Measurements from ENCODE around the gene DRD3. TPM values are rescaled to one million over a fixed set of nuclear protein-coding genes. Genes with fewer than 3 reads are reported as not detected.

Gene DRD3
- polyA plus RNA-seq, 3 donors = not detected

DNA sequence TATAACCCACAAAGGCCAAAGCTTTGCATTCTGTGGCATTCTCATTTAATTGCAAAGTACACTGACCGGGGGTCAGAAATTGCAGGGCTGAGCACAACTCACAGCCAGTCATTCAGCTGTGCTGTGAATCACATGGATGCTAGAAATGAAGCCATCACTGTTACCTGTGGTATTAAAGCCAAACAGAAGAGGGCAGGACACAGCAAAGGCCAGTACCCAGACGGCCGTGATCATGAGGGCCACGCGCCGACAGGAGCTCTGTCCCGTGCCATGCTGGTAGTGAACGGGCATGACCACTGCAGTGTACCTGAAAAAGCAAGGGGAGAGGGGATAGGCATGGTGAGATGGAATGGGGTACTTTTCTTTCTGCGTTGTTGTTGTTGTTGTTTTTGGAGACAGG, 31.6 kb downstream of the DRD3 start:
- no peak overlapping the region for H3K4me3 ChIP-seq (replicated peaks in 1 of 3; ENCODE audit: low read depth in 2 of 3, low read length in 3 of 3)
- peaks cover 0 to 3% (median 0%) of the 10 kb centered on the region in 7 donors for H3K9me3 Mint-ChIP-seq
- no peaks in the 10 kb centered on the region for H3K79me2 ChIP-seq (ENCODE audit: insufficient read depth, low read length)
- no peaks in the 10 kb centered on the region for H3K27me3 Mint-ChIP-seq (ENCODE audit: low read depth in 3 of 3)
- H2AFZ ChIP-seq (ENCODE audit: insufficient read depth, low read depth, low read length, poor library complexity, severe bottlenecking) = no peak overlapping the region
- no peak overlapping the region for H3K27ac ChIP-seq (ENCODE audit: low read depth in 1 of 2, low read length in 2 of 2)
- no peaks in the 10 kb centered on the region for H4K20me1 ChIP-seq (ENCODE audit: insufficient read depth, low read length)
- H3K27me3 ChIP-seq (ENCODE audit: control insufficient read depth in 2 of 2, insufficient read depth in 2 of 2, low read length in 2 of 2) = no peaks in the 10 kb centered on the region
- no peak overlapping the region for H3K4me2 ChIP-seq (replicated peaks; ENCODE audit: extremely low read depth, low read length, poor library complexity, severe bottlenecking)
- no peaks in the 10 kb centered on the region for H3K36me3 ChIP-seq (replicated peaks in 1 of 2; ENCODE audit: control insufficient read depth in 1 of 2, insufficient read depth in 2 of 2, low read length in 2 of 2)
- H3K4me1 ChIP-seq (ENCODE audit: control insufficient read depth in 1 of 2, insufficient read depth in 2 of 2, low read length in 2 of 2) = no peaks in the 10 kb centered on the region
- 94% methylated on average over 9 of the region's 9 CpGs for WGBS (ENCODE audit: insufficient coverage)
- TF ChIP-seq, protein P1, sequence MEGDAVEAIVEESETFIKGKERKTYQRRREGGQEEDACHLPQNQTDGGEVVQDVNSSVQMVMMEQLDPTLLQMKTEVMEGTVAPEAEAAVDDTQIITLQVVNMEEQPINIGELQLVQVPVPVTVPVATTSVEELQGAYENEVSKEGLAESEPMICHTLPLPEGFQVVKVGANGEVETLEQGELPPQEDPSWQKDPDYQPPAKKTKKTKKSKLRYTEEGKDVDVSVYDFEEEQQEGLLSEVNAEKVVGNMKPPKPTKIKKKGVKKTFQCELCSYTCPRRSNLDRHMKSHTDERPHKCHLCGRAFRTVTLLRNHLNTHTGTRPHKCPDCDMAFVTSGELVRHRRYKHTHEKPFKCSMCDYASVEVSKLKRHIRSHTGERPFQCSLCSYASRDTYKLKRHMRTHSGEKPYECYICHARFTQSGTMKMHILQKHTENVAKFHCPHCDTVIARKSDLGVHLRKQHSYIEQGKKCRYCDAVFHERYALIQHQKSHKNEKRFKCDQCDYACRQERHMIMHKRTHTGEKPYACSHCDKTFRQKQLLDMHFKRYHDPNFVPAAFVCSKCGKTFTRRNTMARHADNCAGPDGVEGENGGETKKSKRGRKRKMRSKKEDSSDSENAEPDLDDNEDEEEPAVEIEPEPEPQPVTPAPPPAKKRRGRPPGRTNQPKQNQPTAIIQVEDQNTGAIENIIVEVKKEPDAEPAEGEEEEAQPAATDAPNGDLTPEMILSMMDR (IDR thresholded peaks at IDR 0.05) = no peak
- intact Hi-C loops (cut with micrococcal nuclease) = no loop called here
- no peaks in the 10 kb centered on the region for H3K36me3 Mint-ChIP-seq
- no peaks in the 10 kb centered on the region for H3K9me3 ChIP-seq (replicated peaks in 1 of 2; ENCODE audit: control insufficient read depth in 1 of 2, insufficient read depth in 1 of 2, low read length in 2 of 2)
- no peak for DNase-seq
- no peak overlapping the region for H3K4me3 Mint-ChIP-seq
- no peak overlapping the region for H3K27ac Mint-ChIP-seq
- H3K4me1 Mint-ChIP-seq = peaks cover 2% of the 10 kb centered on the region
- no peak overlapping the region for H3K9ac ChIP-seq (ENCODE audit: insufficient read depth, low read length, poor library complexity, severe bottlenecking)

DNA sequence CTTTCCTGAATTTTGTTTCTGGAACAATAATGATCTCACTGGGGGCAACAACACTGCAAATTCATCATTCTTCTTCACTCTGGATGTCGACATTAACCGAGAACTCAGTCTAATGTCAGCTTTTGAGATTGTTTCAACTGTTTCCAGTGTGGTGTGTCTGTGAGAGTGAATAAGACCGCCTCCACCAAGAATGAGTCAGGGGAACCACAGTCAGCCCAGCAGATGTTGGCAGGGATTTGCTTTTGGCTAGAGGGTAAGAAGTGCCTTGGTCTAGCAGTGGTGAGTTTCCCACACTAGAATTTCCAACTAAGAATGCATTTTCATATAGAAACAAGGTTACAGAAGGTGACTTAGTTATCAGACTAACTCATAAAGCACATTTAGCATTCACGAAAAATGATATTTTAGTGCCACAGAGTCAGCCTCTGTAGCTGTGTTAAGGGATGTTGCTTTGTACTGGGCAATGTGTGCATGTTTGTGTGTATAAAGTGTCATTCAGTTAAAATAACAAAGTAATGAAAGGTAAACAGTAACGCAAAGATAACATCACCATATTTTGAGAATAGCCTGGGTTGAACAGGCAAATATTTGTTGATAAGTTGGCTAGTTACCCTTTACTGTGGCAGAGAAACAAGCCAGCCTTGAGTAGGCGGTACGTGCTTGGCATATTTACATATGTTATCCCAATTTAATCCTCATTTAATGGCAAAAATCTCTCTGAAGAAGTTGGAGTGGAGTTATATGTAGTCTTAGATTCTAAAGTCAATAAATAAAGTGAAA, 33.8 kb downstream of the DRD3 start:
- intact Hi-C loops (cut with micrococcal nuclease) = no loop called here

More for the DNA sequence above, 33.8 kb downstream of the DRD3 start:
- TF ChIP-seq, protein P1 (IDR thresholded peaks at IDR 0.05) = no peak
- no peaks in the 10 kb centered on the region for H3K27me3 ChIP-seq (ENCODE audit: control insufficient read depth in 2 of 2, insufficient read depth in 2 of 2, low read length in 2 of 2)
- H3K4me2 ChIP-seq (replicated peaks; ENCODE audit: extremely low read depth, low read length, poor library complexity, severe bottlenecking) = no peak overlapping the region
- no peak overlapping the region for H3K4me3 ChIP-seq (replicated peaks in 1 of 3; ENCODE audit: low read depth in 2 of 3, low read length in 3 of 3)
- no peaks in the 10 kb centered on the region for H3K4me1 ChIP-seq (ENCODE audit: control insufficient read depth in 1 of 2, insufficient read depth in 2 of 2, low read length in 2 of 2)
- H4K20me1 ChIP-seq (ENCODE audit: insufficient read depth, low read length) = no peaks in the 10 kb centered on the region
- Mint-ChIP-seq H3K4me1 (no peaks in the 10 kb centered on the region), H3K36me3 (no peaks in the 10 kb centered on the region), H3K27ac (no peak overlapping the region), H3K9me3 (peaks cover 0 to 3% (median 0%) of the 10 kb centered on the region in 7 donors), H3K27me3 (ENCODE audit: low read depth in 3 of 3) (peaks cover 0 to under 1% (median 0%) of the 10 kb centered on the region in 3 donors), H3K4me3 (no peak overlapping the region)
- no CpG with 5 or more reads among the region's 7 CpGs for WGBS (ENCODE audit: insufficient coverage)
- no peak overlapping the region for H3K9ac ChIP-seq (ENCODE audit: insufficient read depth, low read length, poor library complexity, severe bottlenecking)
- no peaks in the 10 kb centered on the region for H3K36me3 ChIP-seq (replicated peaks in 1 of 2; ENCODE audit: control insufficient read depth in 1 of 2, insufficient read depth in 2 of 2, low read length in 2 of 2)
- no peaks in the 10 kb centered on the region for H3K79me2 ChIP-seq (ENCODE audit: insufficient read depth, low read length)
- no peak overlapping the region for H3K27ac ChIP-seq (ENCODE audit: low read depth in 1 of 2, low read length in 2 of 2)
- no peaks in the 10 kb centered on the region for H3K9me3 ChIP-seq (replicated peaks in 1 of 2; ENCODE audit: control insufficient read depth in 1 of 2, insufficient read depth in 1 of 2, low read length in 2 of 2)
- H2AFZ ChIP-seq (ENCODE audit: insufficient read depth, low read depth, low read length, poor library complexity, severe bottlenecking) = no peak overlapping the region
- no peak for DNase-seq
